Activated T-cell treated with anti-CD3 and anti-CD28 coated beads, Interleukin-2, amount 50 U/mL, for 4 hours (primary cell): ENCODE measurements around the gene MX1. TPM values are rescaled to one million over a fixed set of nuclear protein-coding genes. Genes with fewer than 3 reads are reported as not detected.
A peak's percentile ranks its signal among the peaks of the same experiment; 100 is the strongest.
"Not testable (repeated sequence)": the region's sequence is repeated elsewhere in the genome, so short reads cannot be mapped to it uniquely, and the experiment has no call there.

Experiments
- ATAC-seq, 2 donors: fragments of 200-7000 bp; cut with Tn5 transposase; one replicate each; pipeline ENCODE4 v1.10.0; 2021
- DNase-seq: peaks from one replicate; pipeline ENCODE4 v3.0.0-alpha.2; 2020
- H3K27me3 Mint-ChIP-seq: one replicate; pipeline ENCODE4 v1.8.0; 2021; ENCODE audit warnings: low read depth, mixed read lengths
- H3K36me3 Mint-ChIP-seq: one replicate; pipeline ENCODE4 v1.8.0; 2022; ENCODE audit warnings: mixed read lengths; ENCODE audit not compliant: insufficient read depth
- H3K4me1 Mint-ChIP-seq: one replicate; pipeline ENCODE4 v1.8.0; 2021; ENCODE audit warnings: low read depth, mixed read lengths
- H3K4me3 Mint-ChIP-seq: one replicate; pipeline ENCODE4 v1.8.0; 2021; ENCODE audit warnings: mild to moderate bottlenecking, moderate library complexity, mixed read lengths
- H3K9me3 Mint-ChIP-seq: one replicate; pipeline ENCODE4 v1.8.0; 2021; ENCODE audit warnings: mixed read lengths
- total RNA-seq, 3 donors: library from RNA; stranded (reverse); gene quantifications; one replicate each; pipeline ENCODE4 v1.2.1, GENCODE V29; 2021

The MX1 gene
- total RNA-seq, 3 donors from 2014 or later = 13.8 to 33.8 (median 22.7) TPM

DNA sequence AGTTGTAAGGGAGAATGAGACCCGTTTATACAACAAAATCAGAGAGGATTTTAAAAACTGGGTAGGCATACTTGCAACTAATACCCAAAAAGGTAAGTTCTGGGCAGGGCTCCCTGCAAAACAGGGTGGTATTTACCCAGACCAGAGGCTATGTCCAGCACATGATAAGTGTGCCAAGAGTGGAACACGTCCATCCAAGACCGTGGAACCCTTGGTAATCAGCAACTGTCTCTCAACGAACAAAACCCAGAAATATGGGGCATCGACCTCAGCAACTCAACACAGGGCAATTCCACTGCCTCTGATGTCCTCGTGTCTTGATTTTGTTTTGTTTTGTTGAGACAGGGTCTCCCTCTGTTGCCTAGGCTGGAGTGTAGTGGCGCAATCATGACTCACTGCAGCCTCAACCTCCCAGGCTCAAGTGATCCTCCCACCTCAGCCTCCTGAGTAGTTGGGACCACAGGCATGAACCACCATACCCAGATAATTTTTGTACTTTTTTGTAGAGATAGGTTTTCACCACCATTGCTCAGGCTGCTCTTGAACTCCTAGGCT lies 26.7 kb upstream of the MX1 start:
- no peak for ATAC-seq
- H3K27me3 Mint-ChIP-seq = no peaks in the 10 kb centered on the region
- no peaks in the 10 kb centered on the region for H3K4me1 Mint-ChIP-seq
- H3K4me3 Mint-ChIP-seq = no peak overlapping the region
- H3K9me3 Mint-ChIP-seq = no peaks in the 10 kb centered on the region
- DNase-seq = no peak
- H3K36me3 Mint-ChIP-seq = peaks cover 58% of the 10 kb centered on the region

DNA sequence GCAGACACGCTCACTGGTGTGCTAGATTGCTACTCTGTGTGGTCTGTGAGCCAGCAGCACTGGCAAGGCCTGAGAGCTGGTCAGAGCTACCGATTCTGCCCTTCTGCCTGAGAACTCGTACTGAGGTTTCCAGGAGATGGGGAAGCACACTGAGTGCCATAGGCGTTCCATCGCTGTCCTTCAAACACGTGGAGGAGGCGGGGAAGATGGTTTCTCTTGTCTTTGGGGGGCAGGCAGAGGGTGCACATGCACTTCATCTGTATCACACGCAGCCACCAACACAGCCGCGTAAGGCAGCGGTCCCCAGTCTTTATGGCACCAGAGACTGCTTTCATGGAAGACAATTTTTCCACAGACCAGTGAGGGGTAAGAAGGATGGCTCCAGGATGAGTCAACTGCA lies 23.8 kb upstream of the MX1 start:
- H3K27me3 Mint-ChIP-seq = no peaks in the 10 kb centered on the region
- H3K4me1 Mint-ChIP-seq = no peaks in the 10 kb centered on the region
- DNase-seq (no peak), ATAC-seq (no peak)
- no peaks in the 10 kb centered on the region for H3K9me3 Mint-ChIP-seq
- H3K4me3 Mint-ChIP-seq = no peak overlapping the region
- peaks cover 56% of the 10 kb centered on the region for H3K36me3 Mint-ChIP-seq

DNA sequence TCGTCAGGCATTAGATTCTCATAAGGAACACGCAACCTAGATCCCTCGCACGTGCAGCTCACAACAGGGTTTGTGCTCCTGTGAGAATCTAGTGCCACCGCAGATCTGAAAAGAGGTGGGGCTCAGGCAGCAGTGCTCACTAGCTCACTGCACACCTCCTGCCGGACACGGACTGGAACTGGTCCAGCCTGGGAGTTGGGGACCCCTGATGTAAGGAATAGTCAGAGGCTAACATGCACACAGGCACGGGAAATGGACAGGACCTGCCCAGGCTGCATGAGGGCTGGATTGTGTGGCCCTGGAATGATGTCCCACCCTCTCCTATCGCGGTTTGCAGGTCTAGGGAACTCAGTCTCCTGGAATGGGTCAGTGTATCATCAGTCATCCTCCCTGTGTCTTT lies 23.2 kb upstream of the MX1 start:
- Mint-ChIP-seq H3K4me3 (no peak overlapping the region), H3K27me3 (no peaks in the 10 kb centered on the region), H3K9me3 (no peaks in the 10 kb centered on the region), H3K4me1 (no peaks in the 10 kb centered on the region), H3K36me3 (peaks cover 55% of the 10 kb centered on the region)
- no peak for DNase-seq
- no peak for ATAC-seq

DNA sequence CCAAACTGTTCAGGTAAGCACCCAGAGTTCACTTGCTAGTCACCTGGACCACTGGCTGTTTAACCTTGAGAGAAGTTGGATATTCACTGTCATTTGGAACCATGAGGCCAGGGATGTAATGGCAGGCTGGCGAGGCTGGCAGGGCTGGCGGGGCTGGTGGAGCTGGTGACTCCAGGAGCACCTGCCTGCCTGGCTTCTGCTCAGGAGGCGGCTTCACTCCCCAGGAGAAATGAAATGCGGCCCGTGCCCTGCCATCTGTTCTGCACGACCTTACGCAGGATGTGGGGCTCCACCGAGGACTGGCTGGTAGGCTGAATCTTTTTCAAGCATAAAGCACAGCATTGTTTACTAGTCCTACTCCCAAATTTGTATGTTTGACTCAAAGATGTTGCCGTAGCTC lies 22.7 kb upstream of the MX1 start:
- peaks cover 57% of the 10 kb centered on the region for H3K36me3 Mint-ChIP-seq
- H3K4me1 Mint-ChIP-seq = no peaks in the 10 kb centered on the region
- H3K9me3 Mint-ChIP-seq = no peaks in the 10 kb centered on the region
- no peaks in the 10 kb centered on the region for H3K27me3 Mint-ChIP-seq
- H3K4me3 Mint-ChIP-seq = no peak overlapping the region
- DNase-seq (no peak), ATAC-seq (no peak)

DNA sequence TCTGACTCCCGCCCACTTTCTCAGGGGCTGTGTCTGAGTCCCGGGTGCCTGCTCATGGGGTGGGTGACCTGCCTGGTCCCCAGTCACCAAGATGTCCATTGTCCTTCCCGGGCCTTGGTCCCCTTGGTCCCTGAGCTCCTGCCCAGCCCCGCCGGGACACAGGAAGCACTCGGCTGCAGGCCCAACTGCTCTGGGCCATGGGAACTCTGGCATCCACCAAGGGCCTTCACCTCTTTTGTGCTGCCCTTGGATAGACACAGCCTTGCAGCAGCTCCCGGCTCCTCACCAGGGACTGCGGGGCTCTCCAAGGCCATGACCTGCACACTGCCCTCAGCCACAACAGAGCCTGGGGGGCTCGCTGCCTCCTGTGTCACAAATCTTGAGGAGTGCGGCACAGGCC lies 22.1 kb upstream of the MX1 start:
- Mint-ChIP-seq H3K4me3 (no peak overlapping the region), H3K9me3 (no peaks in the 10 kb centered on the region), H3K4me1 (no peaks in the 10 kb centered on the region), H3K36me3 (peaks cover 59% of the 10 kb centered on the region), H3K27me3 (no peaks in the 10 kb centered on the region)
- ATAC-seq = no peak
- DNase-seq = no peak

DNA sequence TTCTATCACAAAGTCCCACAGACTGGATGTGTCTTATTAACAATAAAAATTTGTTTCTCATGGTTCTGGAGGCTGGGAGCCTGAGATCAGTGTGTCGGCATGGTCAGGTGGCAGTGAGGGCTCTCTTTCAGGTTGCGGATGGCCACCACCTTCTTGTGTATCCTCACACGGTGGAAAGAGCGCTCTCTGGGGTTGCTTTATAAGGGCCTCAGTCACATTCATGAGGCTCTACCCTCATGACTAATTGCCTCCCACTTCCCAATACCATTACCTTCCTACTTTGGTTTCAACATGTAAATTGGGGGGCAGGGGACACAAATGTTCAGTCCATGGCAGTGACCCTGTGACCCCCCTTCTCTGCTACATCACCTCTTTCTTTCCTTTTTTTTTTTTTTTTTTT lies 20.7 kb upstream of the MX1 start:
- H3K4me3 Mint-ChIP-seq = no peak overlapping the region
- DNase-seq (no peak), ATAC-seq (no peak)
- no peaks in the 10 kb centered on the region for H3K27me3 Mint-ChIP-seq
- peaks cover 63% of the 10 kb centered on the region for H3K36me3 Mint-ChIP-seq
- no peaks in the 10 kb centered on the region for H3K4me1 Mint-ChIP-seq
- peaks cover under 1% of the 10 kb centered on the region for H3K9me3 Mint-ChIP-seq

DNA sequence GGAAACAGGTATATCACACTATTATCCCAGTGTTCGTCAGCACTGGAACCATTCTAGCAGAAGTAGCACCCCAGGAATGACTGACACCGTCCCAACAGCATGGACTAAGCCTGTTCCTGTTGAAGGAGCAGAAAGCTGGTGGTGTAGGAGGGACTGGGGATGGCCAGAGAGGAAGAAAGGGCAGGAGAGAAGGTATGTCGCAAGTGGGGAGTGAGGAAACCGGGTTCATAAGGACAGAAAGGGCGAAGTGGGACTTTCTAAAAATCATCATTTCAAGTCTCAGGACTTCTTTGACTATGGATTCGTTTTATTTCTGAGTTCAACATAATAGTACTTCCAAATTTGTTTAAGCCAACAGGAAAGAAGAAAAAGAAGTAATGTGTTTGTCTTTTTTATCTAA lies 19.7 kb upstream of the MX1 start:
- peaks cover 8% of the 10 kb centered on the region for H3K9me3 Mint-ChIP-seq
- H3K4me1 Mint-ChIP-seq = no peaks in the 10 kb centered on the region
- H3K4me3 Mint-ChIP-seq = no peak overlapping the region
- ATAC-seq = no peak
- H3K36me3 Mint-ChIP-seq = peaks cover 62% of the 10 kb centered on the region
- no peaks in the 10 kb centered on the region for H3K27me3 Mint-ChIP-seq
- no peak for DNase-seq

DNA sequence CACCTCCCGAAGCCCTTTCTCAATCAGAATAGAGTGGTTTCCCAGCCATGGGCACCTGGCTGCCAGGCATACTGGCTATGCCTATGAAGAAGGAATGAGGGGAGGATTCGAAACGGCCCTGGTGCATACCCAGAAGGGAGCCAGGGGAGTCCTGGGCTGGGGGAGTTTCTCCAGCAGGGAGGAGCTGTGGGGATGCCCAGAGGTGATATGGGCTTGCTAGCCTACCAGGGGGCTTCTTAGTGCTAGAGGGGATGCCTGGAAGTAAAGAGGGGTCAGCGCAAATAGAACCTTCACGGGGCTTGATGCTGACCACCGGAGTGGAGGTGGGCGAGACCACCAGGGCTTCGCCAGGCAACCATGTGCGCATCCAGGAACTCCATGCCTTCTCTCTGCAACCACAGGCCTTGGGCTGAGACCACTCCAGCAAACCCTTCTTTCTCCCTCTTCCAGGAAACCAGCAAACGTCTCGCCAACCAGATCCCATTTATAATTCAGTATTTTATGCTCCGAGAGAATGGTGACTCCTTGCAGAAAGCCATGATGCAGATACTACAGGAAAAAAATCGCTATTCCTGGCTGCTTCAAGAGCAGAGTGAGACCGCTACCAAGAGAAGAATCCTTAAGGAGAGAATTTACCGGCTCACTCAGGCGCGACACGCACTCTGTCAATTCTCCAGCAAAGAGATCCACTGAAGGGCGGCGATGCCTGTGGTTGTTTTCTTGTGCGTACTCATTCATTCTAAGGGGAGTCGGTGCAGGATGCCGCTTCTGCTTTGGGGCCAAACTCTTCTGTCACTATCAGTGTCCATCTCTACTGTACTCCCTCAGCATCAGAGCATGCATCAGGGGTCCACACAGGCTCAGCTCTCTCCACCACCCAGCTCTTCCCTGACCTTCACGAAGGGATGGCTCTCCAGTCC lies 18.2 kb upstream of the MX1 start:
- DNase-seq = no peak
- Mint-ChIP-seq H3K27me3 (no peaks in the 10 kb centered on the region), H3K36me3 (peaks cover 52% of the 10 kb centered on the region), H3K4me3 (no peak overlapping the region), H3K4me1 (no peaks in the 10 kb centered on the region), H3K9me3 (peaks cover 21% of the 10 kb centered on the region)
- no peak for ATAC-seq

DNA sequence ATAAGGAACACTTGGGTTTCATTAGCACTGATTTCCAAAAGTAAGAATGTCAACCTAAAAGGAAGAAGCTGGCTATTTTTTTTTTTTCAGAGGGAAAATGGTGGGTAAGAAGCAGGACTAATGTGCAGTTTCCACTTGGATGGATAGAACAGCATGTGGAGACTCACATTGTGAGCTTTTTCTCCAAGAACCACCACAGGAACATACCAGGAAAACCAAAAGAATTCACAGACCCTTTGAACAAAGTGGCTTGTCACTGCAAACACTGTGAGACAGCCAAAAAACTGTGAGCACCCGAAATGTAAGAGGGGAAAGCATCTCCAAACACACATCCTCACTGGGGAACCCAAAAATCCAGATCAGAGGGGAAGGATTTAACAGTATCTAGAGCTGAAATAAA lies 15.7 kb upstream of the MX1 start:
- ATAC-seq = no peak
- Mint-ChIP-seq H3K36me3 (peaks cover 42% of the 10 kb centered on the region), H3K4me3 (no peak overlapping the region), H3K9me3 (peaks cover 39% of the 10 kb centered on the region), H3K4me1 (no peaks in the 10 kb centered on the region), H3K27me3 (no peaks in the 10 kb centered on the region)
- no peak for DNase-seq

DNA sequence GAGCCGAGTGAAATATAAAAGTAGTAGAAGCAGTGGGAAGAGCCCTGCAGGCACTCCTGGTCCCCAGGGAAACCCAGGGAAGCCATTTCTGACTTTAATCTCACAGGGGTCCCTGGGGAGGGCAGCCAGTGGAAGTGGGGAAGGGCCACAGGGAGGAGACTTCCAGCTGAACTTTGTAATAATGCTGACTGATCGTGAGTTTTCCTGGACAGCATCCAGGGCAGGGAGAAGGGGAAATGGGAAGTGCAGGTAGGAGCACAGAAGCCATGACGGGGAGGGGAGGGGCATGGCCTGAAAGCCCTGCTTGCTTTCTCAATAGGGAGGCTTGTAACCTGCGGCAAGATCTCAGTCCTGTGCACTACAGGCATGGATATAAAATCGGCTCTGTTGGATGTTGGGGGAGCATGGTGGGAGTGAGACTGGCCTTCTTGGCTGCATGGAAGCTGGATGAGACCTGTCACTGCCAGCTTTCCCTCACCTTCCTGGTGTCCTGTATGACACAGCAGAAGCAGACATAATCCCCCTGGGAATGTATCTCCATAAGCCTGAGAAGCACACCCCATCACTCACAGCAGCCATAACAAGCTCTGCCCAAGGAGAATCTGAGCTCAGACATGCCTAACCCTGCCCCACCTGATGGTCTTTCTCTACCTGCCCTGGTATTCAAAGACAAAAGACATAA lies 15.1 kb upstream of the MX1 start:
- ATAC-seq (no peak), DNase-seq (no peak)
- H3K4me1 Mint-ChIP-seq = no peaks in the 10 kb centered on the region
- peaks cover 41% of the 10 kb centered on the region for H3K36me3 Mint-ChIP-seq
- H3K27me3 Mint-ChIP-seq = no peaks in the 10 kb centered on the region
- peaks cover 42% of the 10 kb centered on the region for H3K9me3 Mint-ChIP-seq
- no peak overlapping the region for H3K4me3 Mint-ChIP-seq

DNA sequence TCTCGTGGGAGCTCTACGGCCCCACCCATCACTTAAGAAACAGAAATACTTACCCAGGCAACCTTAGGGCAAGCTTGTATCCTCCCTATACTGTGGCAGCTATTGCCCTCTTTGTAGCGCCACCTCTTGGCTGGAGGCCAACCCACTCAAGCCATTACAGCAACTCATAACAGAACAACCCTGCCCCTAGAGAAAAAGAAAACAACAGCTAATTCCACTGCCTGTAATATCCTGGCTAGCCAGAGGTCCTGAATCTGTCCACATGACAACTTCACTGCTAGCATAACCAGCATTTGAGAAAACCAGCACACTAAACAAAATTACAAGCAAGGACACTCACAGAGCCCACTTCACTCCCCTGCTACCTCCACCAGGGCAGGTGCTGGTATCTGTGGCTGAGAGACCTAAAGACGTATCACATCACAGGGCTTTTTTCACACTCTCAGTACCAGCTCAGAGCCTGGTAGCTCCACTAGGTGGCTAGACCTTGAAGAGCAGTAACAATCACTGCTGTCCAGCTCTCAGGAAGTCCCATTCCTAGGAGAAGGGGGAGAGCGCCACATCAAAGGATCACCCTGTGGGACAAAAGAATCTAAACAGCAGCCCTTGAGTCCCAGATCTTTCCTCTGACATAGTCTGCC lies 14.5 kb upstream of the MX1 start:
- no peaks in the 10 kb centered on the region for H3K4me1 Mint-ChIP-seq
- no peak for ATAC-seq
- DNase-seq = no peak
- no peak overlapping the region for H3K4me3 Mint-ChIP-seq
- H3K27me3 Mint-ChIP-seq = no peaks in the 10 kb centered on the region
- H3K36me3 Mint-ChIP-seq = peaks cover 36% of the 10 kb centered on the region
- H3K9me3 Mint-ChIP-seq = peaks cover 44% of the 10 kb centered on the region

DNA sequence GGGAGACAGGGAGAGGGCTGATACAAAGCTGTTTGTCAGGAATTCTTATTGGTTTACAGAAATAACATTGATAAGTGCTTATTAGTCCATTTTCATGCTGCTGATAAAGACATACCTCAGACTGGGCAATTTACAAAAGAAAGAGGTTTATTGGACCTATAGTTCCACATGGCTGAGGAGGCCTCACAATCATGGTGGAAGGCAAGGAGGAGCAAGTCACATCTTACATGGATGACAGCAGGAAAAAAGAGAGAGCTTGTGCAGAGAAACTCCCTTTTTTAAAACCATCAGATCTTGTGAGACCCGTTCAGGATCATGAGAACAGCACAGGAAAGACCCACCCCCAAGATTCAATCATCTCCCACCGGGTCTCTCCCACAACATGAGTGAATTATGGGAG lies 8.5 kb upstream of the MX1 start:
- peaks cover 34% of the 10 kb centered on the region for H3K9me3 Mint-ChIP-seq
- ATAC-seq, H3K4me3 Mint-ChIP-seq, H3K36me3 Mint-ChIP-seq, H3K27me3 Mint-ChIP-seq, DNase-seq: not testable (repeated sequence)
- peaks cover 22% of the 10 kb centered on the region for H3K4me1 Mint-ChIP-seq

DNA sequence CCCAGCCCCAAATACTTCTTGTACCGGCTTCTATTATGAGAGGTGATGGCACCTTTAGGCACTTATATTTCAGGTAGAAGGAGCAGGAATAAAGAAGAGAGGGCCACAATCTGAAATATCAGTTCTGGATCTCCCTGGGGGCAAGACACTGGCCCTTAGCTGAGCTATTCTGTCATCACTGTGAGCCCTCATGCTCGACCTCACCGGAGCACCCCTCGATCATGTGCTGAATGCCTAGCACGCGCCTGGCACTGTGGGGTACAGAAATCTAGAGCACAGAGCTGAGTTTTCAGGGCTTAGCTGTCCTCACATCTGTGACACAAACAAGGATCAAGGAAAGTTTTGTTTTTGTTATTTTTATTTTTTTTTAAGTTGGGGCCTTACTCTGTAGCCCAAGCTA lies 7.6 kb upstream of the MX1 start:
- Mint-ChIP-seq H3K4me1 (peaks cover 29% of the 10 kb centered on the region), H3K36me3 (no peaks in the 10 kb centered on the region), H3K4me3 (no peak overlapping the region), H3K9me3 (peaks cover 25% of the 10 kb centered on the region), H3K27me3 (no peaks in the 10 kb centered on the region)
- no peak for ATAC-seq
- no peak for DNase-seq

DNA sequence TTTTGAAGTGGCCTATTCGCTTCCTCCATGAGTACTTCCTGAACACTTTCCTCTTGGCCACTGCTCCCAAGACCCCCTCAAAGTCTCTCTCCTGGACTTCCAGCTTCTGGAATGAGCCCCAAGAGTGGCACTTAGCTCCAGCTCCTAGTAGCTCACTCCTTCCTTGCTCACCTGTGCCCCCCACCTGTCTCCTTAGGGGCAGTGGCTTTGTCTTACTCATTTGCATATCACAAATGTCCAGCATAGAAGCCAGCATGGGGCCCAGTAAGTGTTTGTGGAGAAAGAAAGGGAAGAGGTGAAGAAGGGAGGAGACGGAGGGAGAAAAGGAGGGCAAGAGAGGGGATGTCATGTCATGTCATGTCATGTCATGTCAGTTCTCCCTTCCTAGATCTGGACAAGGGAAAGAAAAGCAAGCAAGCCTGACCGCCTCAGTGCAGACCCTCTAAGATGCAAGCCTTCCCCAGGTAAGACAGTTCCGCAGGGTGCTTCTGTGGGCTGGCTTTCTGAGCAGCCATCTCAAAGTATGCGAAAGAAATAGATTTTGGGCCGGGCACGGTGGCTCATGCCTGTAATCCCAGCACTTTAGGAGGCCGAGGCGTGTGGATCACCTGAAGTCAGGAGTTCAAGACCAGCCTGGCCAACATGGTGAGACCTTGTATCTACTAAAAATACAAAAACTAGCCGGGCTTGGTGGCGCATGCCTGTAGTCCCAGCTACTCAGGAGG lies 6.9 kb upstream of the MX1 start:
- Mint-ChIP-seq H3K27me3 (no peaks in the 10 kb centered on the region), H3K4me3 (peak overlapping the region; percentile 81), H3K4me1 (peaks cover 35% of the 10 kb centered on the region), H3K36me3 (no peaks in the 10 kb centered on the region), H3K9me3 (peaks cover 21% of the 10 kb centered on the region)
- ATAC-seq (no peak), DNase-seq (no peak)
